BLaER1 treated with 17β-estradiol and CSF1 and Interleukin-3, amounts not matched to agents 10 nM and 100 nM (cell line): Measurements from ENCODE around the gene PCDHGB4.
A peak's percentile ranks its signal among the peaks of the same experiment; 100 is the strongest.
"Not testable (repeated sequence)": the region's sequence is repeated elsewhere in the genome, so short reads cannot be mapped to it uniquely, and the experiment has no call there.

Source experiments
- H3K27ac ChIP-seq, 11 experiments: shearing (Covaris generic); formaldehyde crosslinking; 2 replicates each; pipeline ENCODE4 v1.8.1; 2022
- H3K27me3 ChIP-seq, 11 experiments: shearing (Covaris generic); formaldehyde crosslinking; 2 replicates each; pipeline ENCODE4 v1.8.1; 2022
- H3K36me3 ChIP-seq, 11 experiments: shearing (Covaris generic); formaldehyde crosslinking; 2 replicates each; pipeline ENCODE4 v1.8.1; 2022
- H3K4me1 ChIP-seq, 10 experiments: shearing (Covaris generic); formaldehyde crosslinking; 2 replicates each; pipeline ENCODE4 v1.8.1; 2022
- H3K4me2 ChIP-seq, 11 experiments: shearing (Covaris generic); formaldehyde crosslinking; 2 replicates each; pipeline ENCODE4 v1.8.1; 2022
- H3K4me3 ChIP-seq, 10 experiments: shearing (Covaris generic); formaldehyde crosslinking; 2 replicates each; pipeline ENCODE4 v1.8.1; 2022
- H3K9ac ChIP-seq, 11 experiments: shearing (Covaris generic); formaldehyde crosslinking; 2 replicates each; pipeline ENCODE4 v1.8.1; 2022
- H3K9me3 ChIP-seq, 11 experiments: shearing (Covaris generic); formaldehyde crosslinking; replicated peaks in 1 of 11; 2 replicates each; pipeline ENCODE4 v1.8.1; 2022
- H4K20me1 ChIP-seq, 11 experiments: shearing (Covaris generic); formaldehyde crosslinking; 2 replicates each; pipeline ENCODE4 v1.8.1; 2022
- Cebpa-rat ChIP-seq, 11 experiments: shearing (Covaris generic); IDR thresholded peaks; 2 replicates each; pipeline ENCODE4 v1.8.1; 2022

PCDHGB4 gene

DNA sequence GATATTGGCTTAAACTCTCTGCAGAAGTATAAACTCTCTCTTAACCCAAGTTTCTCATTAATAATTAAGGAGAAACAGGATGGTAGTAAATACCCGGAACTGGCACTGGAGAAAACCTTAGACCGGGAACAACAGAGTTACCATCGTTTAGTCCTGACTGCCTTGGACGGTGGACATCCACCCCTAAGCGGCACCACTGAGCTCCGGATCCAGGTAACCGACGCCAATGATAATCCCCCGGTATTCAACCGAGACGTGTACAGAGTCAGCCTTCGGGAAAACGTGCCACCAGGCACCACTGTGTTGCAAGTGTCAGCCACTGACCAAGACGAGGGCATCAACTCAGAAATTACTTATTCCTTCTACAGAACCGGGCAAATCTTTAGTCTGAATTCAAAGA lies 11.1 kb downstream of the PCDHGB4 start:
- no peak overlapping the region for H3K27ac ChIP-seq
- no peaks in the 10 kb centered on the region for H3K36me3 ChIP-seq
- H3K4me2 ChIP-seq, result no peak overlapping the region
- no peak for TF ChIP-seq Cebpa-rat (IDR thresholded peaks at IDR 0.05)
- H3K4me1 ChIP-seq, result no peaks in the 10 kb centered on the region
- peaks cover 58 to 81% (median 66%) of the 10 kb centered on the region in 11 experiments for H3K9me3 ChIP-seq
- H3K9ac ChIP-seq, result no peak overlapping the region
- H3K4me3 ChIP-seq, result no peak overlapping the region
- no peaks in the 10 kb centered on the region for H3K27me3 ChIP-seq
- no peaks in the 10 kb centered on the region for H4K20me1 ChIP-seq

DNA sequence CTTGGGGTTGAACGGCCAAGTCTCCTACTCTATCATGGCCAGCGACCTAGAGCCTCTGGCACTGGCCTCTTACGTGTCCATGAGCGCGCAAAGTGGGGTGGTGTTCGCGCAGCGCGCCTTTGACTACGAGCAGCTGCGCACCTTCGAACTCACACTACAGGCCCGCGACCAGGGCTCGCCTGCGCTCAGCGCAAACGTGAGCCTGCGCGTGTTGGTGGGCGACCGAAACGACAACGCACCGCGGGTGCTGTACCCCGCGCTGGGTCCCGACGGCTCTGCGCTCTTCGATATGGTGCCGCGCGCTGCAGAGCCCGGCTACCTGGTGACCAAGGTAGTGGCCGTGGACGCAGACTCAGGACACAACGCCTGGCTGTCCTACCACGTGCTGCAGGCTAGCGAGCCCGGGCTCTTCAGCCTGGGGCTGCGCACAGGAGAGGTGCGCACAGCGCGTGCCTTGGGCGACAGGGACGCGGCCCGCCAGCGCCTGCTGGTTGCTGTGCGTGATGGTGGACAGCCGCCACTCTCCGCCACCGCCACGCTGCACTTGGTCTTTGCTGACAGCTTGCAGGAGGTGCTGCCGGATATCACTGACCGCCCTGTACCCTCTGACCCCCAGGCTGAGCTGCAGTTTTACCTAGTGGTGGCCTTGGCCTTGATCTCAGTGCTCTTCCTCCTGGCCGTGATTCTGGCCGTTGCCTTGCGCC lies 12.2 kb downstream of the PCDHGB4 start:
- no peak overlapping the region for H3K9ac ChIP-seq
- H3K4me1 ChIP-seq, result no peaks in the 10 kb centered on the region
- H3K36me3 ChIP-seq, result no peaks in the 10 kb centered on the region
- peaks cover 47 to 81% (median 59%) of the 10 kb centered on the region in 11 experiments for H3K9me3 ChIP-seq
- no peaks in the 10 kb centered on the region for H4K20me1 ChIP-seq
- H3K4me3 ChIP-seq, result 0 out of 20 replicates have a peak overlapping the region, but pooled peaks of 1 of the 10 experiments have one; percentile 7
- TF ChIP-seq Cebpa-rat (IDR thresholded peaks at IDR 0.05), result no peak
- no peaks in the 10 kb centered on the region for H3K27me3 ChIP-seq
- no peak overlapping the region for H3K27ac ChIP-seq
- no peak overlapping the region for H3K4me2 ChIP-seq

DNA sequence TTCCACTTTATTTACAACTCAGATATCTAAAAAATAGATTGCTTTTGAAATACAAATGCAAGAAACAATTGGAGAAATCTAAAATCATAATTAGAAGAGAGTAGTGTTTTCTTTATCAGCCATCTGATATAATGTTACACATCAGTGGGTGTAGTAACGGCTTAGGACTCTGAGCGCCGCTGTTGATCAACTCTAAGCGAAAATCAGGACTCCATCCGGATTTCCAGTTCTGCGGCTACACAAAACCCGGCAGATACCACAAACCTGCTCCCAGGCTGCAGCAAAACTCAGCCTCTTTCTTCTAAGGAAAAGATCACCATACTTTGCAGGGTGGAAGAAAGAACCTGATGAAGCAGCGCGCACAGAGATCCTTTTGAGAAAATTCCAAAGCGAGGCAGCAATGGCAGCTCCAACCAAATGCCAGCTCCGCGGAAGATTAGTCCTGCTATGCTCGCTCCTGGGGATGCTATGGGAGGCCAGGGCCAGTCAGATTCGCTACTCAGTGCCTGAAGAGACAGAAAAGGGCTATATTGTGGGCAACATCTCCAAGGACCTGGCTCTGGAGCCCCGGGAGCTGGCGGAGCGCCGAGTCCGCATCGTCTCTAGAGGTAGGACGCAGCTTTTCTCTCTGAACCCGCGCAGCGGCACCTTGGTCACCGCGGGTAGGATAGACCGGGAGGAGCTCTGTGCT lies 15.2 kb downstream of the PCDHGB4 start, which contains the start of gene PCDHGA9:
Gene PCDHGA9 (plus strand): TSS at position 226 of the 691 bp plus-strand sequence. CDS start 175 bp downstream, at position 401.
- peaks cover 37 to 66% (median 49%) of the 10 kb centered on the region in 11 experiments for H3K9me3 ChIP-seq
- H3K4me2 ChIP-seq, result no peak within 1 kb of the TSS
- H3K4me1 ChIP-seq, result no peaks in the 10 kb centered on the region
- no peak within 1 kb of the TSS for H3K4me3 ChIP-seq
- no peak for TF ChIP-seq Cebpa-rat (IDR thresholded peaks at IDR 0.05)
- no peaks in the 10 kb centered on the region for H4K20me1 ChIP-seq
- no peak within 1 kb of the TSS for H3K9ac ChIP-seq
- no peaks in the 10 kb centered on the region for H3K27me3 ChIP-seq
- no peaks in the 10 kb centered on the region for H3K36me3 ChIP-seq
- H3K27ac ChIP-seq, result no peak within 1 kb of the TSS

DNA sequence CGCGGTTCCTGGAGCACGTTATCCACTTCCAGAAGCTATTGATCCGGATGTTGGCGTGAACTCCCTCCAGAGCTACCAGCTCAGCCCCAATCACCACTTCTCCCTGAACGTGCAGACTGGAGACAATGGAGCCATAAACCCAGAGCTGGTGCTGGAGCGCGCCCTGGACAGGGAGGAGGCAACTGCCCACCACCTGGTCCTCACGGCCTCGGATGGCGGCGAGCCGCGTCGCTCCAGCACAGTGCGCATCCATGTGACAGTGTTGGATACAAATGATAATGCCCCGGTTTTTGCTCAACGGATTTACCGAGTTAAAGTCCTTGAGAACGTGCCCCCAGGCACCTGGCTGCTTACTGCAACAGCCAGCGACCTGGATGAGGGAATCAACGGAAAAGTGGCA lies 15.9 kb downstream of the PCDHGB4 start:
- Histone ChIP-seq H3K4me1 (no peaks in the 10 kb centered on the region), H3K9ac (no peak overlapping the region), H4K20me1 (no peaks in the 10 kb centered on the region), H3K4me2 (no peak overlapping the region), H3K9me3 (peaks cover 40 to 66% (median 53%) of the 10 kb centered on the region in 11 experiments), H3K4me3 (no peak overlapping the region), H3K27me3 (no peaks in the 10 kb centered on the region), H3K27ac (no peak overlapping the region), H3K36me3 (no peaks in the 10 kb centered on the region)
- TF ChIP-seq Cebpa-rat (IDR thresholded peaks at IDR 0.05), result no peak

DNA sequence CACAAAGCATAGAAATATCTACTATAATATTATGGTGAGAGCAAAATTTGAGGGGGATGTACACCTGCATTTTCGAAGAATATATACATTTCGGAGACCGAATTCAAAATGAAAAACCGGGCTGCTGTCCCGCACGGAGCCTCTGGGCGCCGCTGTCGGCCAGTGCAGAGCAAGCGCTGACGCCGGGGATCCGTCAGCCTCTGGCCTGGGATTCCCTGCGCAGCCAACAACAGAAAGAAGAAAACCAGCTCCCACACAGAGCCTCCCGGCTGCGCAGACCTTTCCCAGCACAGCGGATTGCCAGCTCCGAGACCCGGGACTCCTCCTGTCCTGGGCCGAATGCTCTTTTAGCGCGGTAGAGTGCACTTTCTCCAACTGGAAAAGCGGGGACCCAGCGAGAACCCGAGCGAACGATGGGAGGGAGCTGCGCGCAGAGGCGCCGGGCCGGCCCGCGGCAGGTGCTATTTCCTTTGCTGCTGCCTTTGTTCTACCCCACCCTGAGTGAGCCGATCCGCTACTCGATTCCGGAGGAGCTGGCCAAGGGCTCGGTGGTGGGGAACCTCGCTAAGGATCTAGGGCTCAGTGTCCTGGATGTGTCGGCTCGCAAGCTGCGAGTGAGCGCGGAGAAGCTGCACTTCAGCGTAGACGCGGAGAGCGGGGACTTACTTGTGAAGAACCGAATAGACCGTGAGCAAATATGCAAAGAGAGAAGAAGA lies 20.4 kb downstream of the PCDHGB4 start, which contains the start of gene PCDHGB6:
Gene PCDHGB6 (plus strand): TSS at position 232 of the 716 bp plus-strand sequence. CDS start 182 bp downstream, at position 414.
- not testable (repeated sequence) for H3K4me2 ChIP-seq, H3K9ac ChIP-seq, H3K4me3 ChIP-seq, H3K4me1 ChIP-seq, H3K36me3 ChIP-seq, H4K20me1 ChIP-seq, H3K27me3 ChIP-seq, H3K27ac ChIP-seq
- peaks cover 36 to 60% (median 42%) of the 10 kb centered on the region in 11 experiments for H3K9me3 ChIP-seq

DNA sequence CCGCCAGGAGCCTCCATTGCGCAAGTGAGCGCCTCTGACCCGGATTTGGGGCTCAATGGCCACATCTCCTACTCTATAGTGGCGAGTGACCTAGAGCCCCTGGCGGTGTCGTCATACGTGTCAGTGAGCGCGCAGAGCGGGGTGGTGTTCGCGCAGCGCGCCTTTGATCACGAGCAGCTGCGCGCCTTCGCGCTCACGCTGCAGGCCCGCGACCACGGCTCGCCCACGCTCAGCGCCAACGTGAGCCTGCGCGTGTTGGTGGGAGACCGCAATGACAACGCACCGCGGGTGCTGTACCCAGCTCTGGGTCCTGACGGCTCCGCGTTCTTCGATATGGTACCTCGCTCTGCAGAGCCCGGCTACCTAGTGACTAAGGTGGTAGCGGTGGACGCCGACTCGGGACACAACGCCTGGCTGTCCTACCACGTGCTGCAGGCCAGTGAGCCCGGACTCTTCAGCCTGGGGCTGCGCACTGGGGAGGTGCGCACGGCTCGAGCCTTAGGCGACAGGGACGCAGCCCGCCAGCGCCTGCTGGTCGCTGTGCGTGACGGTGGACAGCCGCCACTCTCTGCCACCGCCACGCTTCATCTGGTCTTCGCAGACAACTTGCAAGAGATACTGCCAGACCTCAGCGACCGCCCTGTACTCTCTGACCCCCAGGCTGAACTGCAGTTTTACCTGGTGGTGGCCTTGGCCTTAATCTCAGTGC lies 22.3 kb downstream of the PCDHGB4 start:
- peaks cover 0 to 6% (median 4%) of the 10 kb centered on the region in 10 experiments; a peak in 6 of 20 replicates for H3K4me1 ChIP-seq
- no peak for TF ChIP-seq Cebpa-rat (IDR thresholded peaks at IDR 0.05)
- H3K36me3 ChIP-seq, result peaks cover 0 to 8% (median 0%) of the 10 kb centered on the region in 11 experiments; a peak in 1 of 22 replicates
- peak overlapping the region in 1 of 10 experiments; percentile 19; a peak in 1 of 20 replicates for H3K4me3 ChIP-seq
- no peak overlapping the region for H3K9ac ChIP-seq
- no peaks in the 10 kb centered on the region for H4K20me1 ChIP-seq
- no peak overlapping the region for H3K4me2 ChIP-seq
- H3K27me3 ChIP-seq, result peaks cover 13 to 19% (median 17%) of the 10 kb centered on the region in 11 experiments
- peaks cover 38 to 57% (median 46%) of the 10 kb centered on the region in 11 experiments for H3K9me3 ChIP-seq
- no peak overlapping the region for H3K27ac ChIP-seq

DNA sequence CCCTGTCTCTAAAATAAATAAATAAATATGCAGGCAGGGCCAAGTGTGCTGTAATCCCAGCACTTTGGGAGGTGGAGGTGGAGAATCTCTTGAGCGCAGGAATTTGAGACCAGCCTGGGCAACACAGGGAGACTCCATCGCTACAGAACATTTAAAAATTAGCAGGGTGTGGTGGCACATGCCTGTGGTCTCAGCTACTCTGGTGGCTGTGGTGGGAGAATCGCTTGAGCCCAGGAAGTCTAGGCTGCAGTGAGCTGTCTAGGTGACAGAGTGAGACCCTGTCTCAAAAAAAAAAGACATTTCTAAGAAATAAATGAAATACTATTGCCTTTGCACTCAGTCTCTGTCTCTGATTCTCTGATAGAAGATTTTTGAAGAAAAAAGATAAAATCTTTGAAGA lies 24.1 kb downstream of the PCDHGB4 start:
- Histone ChIP-seq H3K4me3 (no peak overlapping the region), H3K27ac (no peak overlapping the region), H3K4me2 (no peak overlapping the region), H4K20me1 (no peaks in the 10 kb centered on the region), H3K9me3 (peaks cover 41 to 56% (median 49%) of the 10 kb centered on the region in 11 experiments), H3K4me1 (peaks cover 0 to 21% (median 10%) of the 10 kb centered on the region in 10 experiments; a peak in 14 of 20 replicates), H3K9ac (no peak overlapping the region), H3K27me3 (peaks cover 16 to 33% (median 23%) of the 10 kb centered on the region in 11 experiments), H3K36me3 (peaks cover 0 to 8% (median 0%) of the 10 kb centered on the region in 11 experiments; a peak in 1 of 22 replicates)
- no peak for TF ChIP-seq Cebpa-rat (IDR thresholded peaks at IDR 0.05)

DNA sequence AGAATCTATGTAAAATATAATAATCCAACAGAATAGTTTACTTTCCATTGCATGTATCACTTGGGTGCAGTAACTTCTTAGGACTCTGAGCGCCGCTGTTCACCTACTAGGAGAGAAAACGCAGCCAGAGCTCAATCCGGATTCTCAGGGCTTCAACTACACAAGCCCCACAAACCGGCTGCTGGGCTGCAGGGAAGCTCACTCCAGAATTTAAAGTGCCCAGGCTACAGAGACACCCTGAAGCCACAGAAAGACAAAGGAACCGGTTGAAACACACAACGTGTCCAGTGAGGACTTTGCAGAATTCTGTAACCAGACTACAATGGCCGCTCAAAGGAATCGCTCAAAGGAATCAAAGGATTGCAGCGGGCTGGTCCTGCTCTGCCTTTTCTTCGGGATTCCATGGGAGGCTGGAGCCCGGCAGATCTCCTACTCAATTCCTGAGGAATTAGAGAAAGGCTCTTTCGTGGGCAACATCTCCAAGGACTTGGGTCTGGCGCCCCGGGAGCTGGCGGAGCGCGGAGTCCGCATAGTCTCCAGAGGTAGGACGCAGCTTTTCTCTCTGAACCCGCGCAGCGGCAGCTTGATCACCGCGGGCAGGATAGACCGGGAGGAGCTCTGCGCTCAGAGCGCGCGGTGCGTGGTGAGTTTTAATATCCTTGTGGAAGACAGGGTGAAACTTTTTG lies 25.5 kb downstream of the PCDHGB4 start, which contains the start of gene PCDHGA10:
Gene PCDHGA10 (plus strand): TSS at position 134 of the 686 bp plus-strand sequence. CDS start 189 bp downstream, at position 323.
- peaks cover 0 to 8% (median 0%) of the 10 kb centered on the region in 11 experiments; a peak in 1 of 22 replicates for H3K36me3 ChIP-seq
- no peak for TF ChIP-seq Cebpa-rat (IDR thresholded peaks at IDR 0.05)
- H3K9ac ChIP-seq, result peak within 1 kb of the TSS; percentile 41 to 72 (median 59); a peak in 20 of 22 replicates
- no peak within 1 kb of the TSS for H3K27ac ChIP-seq
- H4K20me1 ChIP-seq, result no peaks in the 10 kb centered on the region
- H3K4me3 ChIP-seq, result peak within 1 kb of the TSS; percentile 53 to 69 (median 60)
- H3K4me2 ChIP-seq, result peak within 1 kb of the TSS; percentile 62 to 85 (median 76)
- H3K9me3 ChIP-seq, result peaks cover 46 to 57% (median 49%) of the 10 kb centered on the region in 11 experiments
- H3K27me3 ChIP-seq, result peaks cover 16 to 38% (median 24%) of the 10 kb centered on the region in 11 experiments
- peaks cover 0 to 21% (median 10%) of the 10 kb centered on the region in 10 experiments; a peak in 14 of 20 replicates for H3K4me1 ChIP-seq
